ENCODE measurements around the gene KCTD8. TPM values are rescaled to one million over a fixed set of nuclear protein-coding genes. Genes with fewer than 3 reads are reported as not detected.

KCTD8 gene
- total and polyA plus RNA-seq, 2 donors (not counting 1 experiment from before 2014, with no cell fraction given), result not detected

- intact Hi-C loops (cut with micrococcal nuclease), result no loop called here
- DNase-seq, result no peak
- H3K4me1 ChIP-seq (ENCODE audit: control insufficient read depth in 2 of 2, insufficient read depth in 2 of 2, low read length in 2 of 2), result no peaks in the 10 kb centered on the region
- no peaks in the 10 kb centered on the region for H3K79me2 ChIP-seq (ENCODE audit: control insufficient read depth, insufficient read depth, low read length)
- no peak for TF ChIP-seq EZH2 (IDR thresholded peaks at IDR 0.05; ENCODE audit: borderline replicate concordance, insufficient read depth, low read depth, low read length, poor library complexity, severe bottlenecking)
- H3K4me3 ChIP-seq (ENCODE audit: control extremely low read depth in 1 of 5, extremely low read depth in 1 of 5, insufficient read depth in 1 of 5, low read depth in 2 of 5, low read length in 4 of 5), result no peak overlapping the region
- no peaks in the 10 kb centered on the region for H3K27me3 ChIP-seq (replicated peaks in 1 of 4; ENCODE audit: control extremely low read depth in 1 of 4, control insufficient read depth in 3 of 4, insufficient read depth in 4 of 4, low read length in 3 of 4)
- peaks cover 0 to 5% (median 0%) of the 10 kb centered on the region in 3 donors for H3K9me3 ChIP-seq (ENCODE audit: control extremely low read depth in 1 of 3, control insufficient read depth in 2 of 3, insufficient read depth in 1 of 3, low read length in 2 of 3)
- H3K4me3 Mint-ChIP-seq, result no peak overlapping the region
- WGBS (ENCODE audit: insufficient coverage), result 91% methylated on average over 1 of the region's 1 CpG
- peaks cover 4% of the 10 kb centered on the region for H3K9me3 Mint-ChIP-seq (ENCODE audit: insufficient read depth)
- no peaks in the 10 kb centered on the region for H3K36me3 ChIP-seq (replicated peaks in 1 of 2; ENCODE audit: control extremely low read depth in 1 of 2, control insufficient read depth in 1 of 2, extremely low read depth in 1 of 2, insufficient read depth in 2 of 2, low read length in 1 of 2)
- no peaks in the 10 kb centered on the region for H4K20me1 ChIP-seq (ENCODE audit: control insufficient read depth, insufficient read depth, low read length, poor library complexity, severe bottlenecking)
- H2AFZ ChIP-seq (ENCODE audit: insufficient read depth, low read depth, low read length, poor library complexity, severe bottlenecking), result no peak overlapping the region
- no peak for ATAC-seq (ENCODE audit: low read depth)
- ChIA-PET POLR2A (no interaction called here), CTCF (no interaction called here)
- H3K27ac Mint-ChIP-seq, result no peak overlapping the region
- H3K4me2 ChIP-seq (replicated peaks; ENCODE audit: low read depth, low read length, poor library complexity, severe bottlenecking), result no peak overlapping the region
- no peaks in the 10 kb centered on the region for H3K27me3 Mint-ChIP-seq
- H3K4me1 Mint-ChIP-seq, result no peaks in the 10 kb centered on the region
- no peak overlapping the region for H3K27ac ChIP-seq (ENCODE audit: low read length in 2 of 2)
- no peak overlapping the region for H3K9ac ChIP-seq (ENCODE audit: low read length)
Observed at GRCh38 chr4:44196796-44197195, 251.8 kb downstream of the KCTD8 start.

- TF ChIP-seq CTCF (IDR thresholded peaks at IDR 0.05), result no peak
- TF ChIP-seq EZH2 (IDR thresholded peaks at IDR 0.05; ENCODE audit: borderline replicate concordance, insufficient read depth, low read depth, low read length, poor library complexity, severe bottlenecking), result no peak
- H2AFZ ChIP-seq (ENCODE audit: insufficient read depth, low read depth, low read length, poor library complexity, severe bottlenecking), result no peak overlapping the region
- peaks cover 0 to 5% (median 0%) of the 10 kb centered on the region in 3 donors for H3K9me3 ChIP-seq (ENCODE audit: control extremely low read depth in 1 of 3, control insufficient read depth in 2 of 3, insufficient read depth in 1 of 3, low read length in 2 of 3)
- CTCF ChIA-PET, result no interaction called here
- no peaks in the 10 kb centered on the region for H4K20me1 ChIP-seq (ENCODE audit: control insufficient read depth, insufficient read depth, low read length, poor library complexity, severe bottlenecking)
- no peak overlapping the region for H3K9ac ChIP-seq (ENCODE audit: low read length)
- H3K4me3 ChIP-seq (ENCODE audit: control extremely low read depth in 1 of 5, extremely low read depth in 1 of 5, insufficient read depth in 1 of 5, low read depth in 2 of 5, low read length in 4 of 5), result no peak overlapping the region
- no CpG with 5 or more reads among the region's 1 CpG for WGBS (ENCODE audit: insufficient coverage)
- intact Hi-C loops (cut with micrococcal nuclease), result no loop called here
- H3K27ac ChIP-seq (ENCODE audit: low read length in 2 of 2), result no peak overlapping the region
- Mint-ChIP-seq H3K4me3 (no peak overlapping the region), H3K4me1 (no peaks in the 10 kb centered on the region), H3K27ac (no peak overlapping the region), H3K27me3 (no peaks in the 10 kb centered on the region), H3K9me3 (ENCODE audit: insufficient read depth) (peaks cover 2% of the 10 kb centered on the region)
- no peak for DNase-seq
- ATAC-seq (ENCODE audit: low read depth), result no peak
- H3K4me2 ChIP-seq (replicated peaks; ENCODE audit: low read depth, low read length, poor library complexity, severe bottlenecking), result no peak overlapping the region
- no peaks in the 10 kb centered on the region for H3K4me1 ChIP-seq (ENCODE audit: control insufficient read depth in 2 of 2, insufficient read depth in 2 of 2, low read length in 2 of 2)
- no peaks in the 10 kb centered on the region for H3K27me3 ChIP-seq (replicated peaks in 1 of 4; ENCODE audit: control extremely low read depth in 1 of 4, control insufficient read depth in 3 of 4, insufficient read depth in 4 of 4, low read length in 3 of 4)
- H3K36me3 ChIP-seq (replicated peaks in 1 of 2; ENCODE audit: control extremely low read depth in 1 of 2, control insufficient read depth in 1 of 2, extremely low read depth in 1 of 2, insufficient read depth in 2 of 2, low read length in 1 of 2), result no peaks in the 10 kb centered on the region
- H3K79me2 ChIP-seq (ENCODE audit: control insufficient read depth, insufficient read depth, low read length), result no peaks in the 10 kb centered on the region
- POLR2A ChIA-PET, result no interaction called here
Observed at GRCh38 chr4:44194365-44194764, 254.2 kb downstream of the KCTD8 start.

All from B cell (primary cell).